MM.1S (cell line): ENCODE results near the gene POM121C.
"Not testable (repeated sequence)": the region's sequence is repeated elsewhere in the genome, so short reads cannot be mapped to it uniquely, and the experiment has no call there.

ENCODE experiments used
- DNase-seq: peaks from one replicate; pipeline ENCODE4 v3.0.0-alpha.2; 2015
- H2AFZ ChIP-seq: fragments of 300-600 bp; sonication (generic); 2 replicates; pipeline ENCODE4 v1.6.0; 2016; ENCODE audit warnings: antibody characterized with exemption, low read length
- H3F3A ChIP-seq: fragments of 300-600 bp; sonication (generic); 2 replicates; pipeline ENCODE4 v1.6.1; 2016; ENCODE audit warnings: mild to moderate bottlenecking, antibody characterized with exemption, low read length, moderate library complexity, mixed read lengths; ENCODE audit not compliant: insufficient read depth
- H3K27ac ChIP-seq: fragments of 300-600 bp; sonication (generic); 2 replicates; pipeline ENCODE4 v1.5.1; 2016; ENCODE audit warnings: mild to moderate bottlenecking, low read length
- H3K27me3 ChIP-seq: fragments of 300-600 bp; sonication (generic); replicated peaks from 2 replicates; pipeline ENCODE4 v1.6.0; 2016; ENCODE audit warnings: low read length; ENCODE audit not compliant: insufficient read depth
- H3K36me3 ChIP-seq: fragments of 300-600 bp; sonication (generic); replicated peaks from 2 replicates; pipeline ENCODE4 v1.6.1; 2016; ENCODE audit warnings: mild to moderate bottlenecking, low read length, mixed read lengths; ENCODE audit not compliant: insufficient read depth
- H3K4me1 ChIP-seq: fragments of 300-600 bp; sonication (generic); 2 replicates; pipeline ENCODE4 v1.6.1; 2016; ENCODE audit warnings: low read length, mixed read lengths
- H3K4me2 ChIP-seq: fragments of 300-600 bp; sonication (generic); 2 replicates; pipeline ENCODE4 v1.6.0; 2016; ENCODE audit warnings: low read depth, low read length
- H3K4me3 ChIP-seq: fragments of 300-600 bp; sonication (generic); 2 replicates; pipeline ENCODE4 v1.5.1; 2016; ENCODE audit warnings: low read length, mixed read lengths
- H3K79me2 ChIP-seq: fragments of 300-600 bp; sonication (generic); 2 replicates; pipeline ENCODE4 v1.6.1; 2016; ENCODE audit warnings: mixed run types, low read length, mixed read lengths
- H3K9ac ChIP-seq: fragments of 300-600 bp; sonication (generic); 2 replicates; pipeline ENCODE4 v1.6.1; 2016; ENCODE audit warnings: low read length, mixed read lengths
- H3K9me2 ChIP-seq: fragments of 300-600 bp; sonication (generic); replicated peaks from 2 replicates; pipeline ENCODE4 v1.6.1; 2016; ENCODE audit warnings: mild to moderate bottlenecking, low read length, mixed read lengths; ENCODE audit not compliant: insufficient read depth
- H3K9me3 ChIP-seq: fragments of 300-600 bp; sonication (generic); replicated peaks from 2 replicates; pipeline ENCODE4 v1.6.1; 2016; ENCODE audit warnings: mild to moderate bottlenecking, low read length, mixed read lengths; ENCODE audit not compliant: insufficient read depth
- H4K20me1 ChIP-seq: fragments of 300-600 bp; sonication (generic); 2 replicates; pipeline ENCODE4 v1.6.1; 2016; ENCODE audit warnings: mild to moderate bottlenecking, low read length, moderate library complexity, mixed read lengths; ENCODE audit not compliant: insufficient read depth
- CTCF ChIP-seq: fragments of 300-600 bp; sonication (generic); IDR thresholded peaks from 2 replicates; pipeline ENCODE4 v1.5.1; 2016; ENCODE audit warnings: antibody characterized with exemption, low read length, mixed read lengths
- EZH2 ChIP-seq: fragments of 300-600 bp; sonication (generic); optimal IDR thresholded peaks from 2 replicates; pipeline ENCODE3; 2017; ENCODE audit warnings: low read depth, mild to moderate bottlenecking, antibody characterized with exemption, low read length, mixed read lengths
- EZH2phosphoT487 ChIP-seq: fragments of 300-600 bp; sonication (generic); IDR thresholded peaks from 2 replicates; pipeline ENCODE4 v1.6.1; 2018; ENCODE audit warnings: antibody characterized with exemption, low read length

Gene POM121C

GRCh38 chr7:75531359-75531821 lies 45.3 kb upstream of the POM121C start:
- H3K9me3 ChIP-seq = no peaks in the 10 kb centered on the region
- H3K9me2 ChIP-seq = no peaks in the 10 kb centered on the region
- H3K4me1 ChIP-seq = no peaks in the 10 kb centered on the region
- no peak for DNase-seq
- no peaks in the 10 kb centered on the region for H4K20me1 ChIP-seq
- H2AFZ ChIP-seq = no peak overlapping the region
- TF ChIP-seq CTCF (no peak), EZH2phosphoT487 (no peak), EZH2 (no peak)
- peaks cover 6% of the 10 kb centered on the region; the same call in 1 of the 2 replicates for H3F3A ChIP-seq
- no peaks in the 10 kb centered on the region for H3K27me3 ChIP-seq
- no peak overlapping the region for H3K9ac ChIP-seq
- no peak overlapping the region for H3K4me3 ChIP-seq
- H3K4me2 ChIP-seq = no peak overlapping the region
- no peaks in the 10 kb centered on the region for H3K36me3 ChIP-seq
- no peak overlapping the region for H3K27ac ChIP-seq
- peaks cover 15% of the 10 kb centered on the region for H3K79me2 ChIP-seq

- not testable (repeated sequence) for H3K9me3 ChIP-seq, H3K36me3 ChIP-seq, DNase-seq, H3K9me2 ChIP-seq, H4K20me1 ChIP-seq, H3K27me3 ChIP-seq, H3K4me1 ChIP-seq, H3F3A ChIP-seq
- Histone ChIP-seq H2AFZ (peak overlapping the region; percentile 92), H3K79me2 (peaks cover 34% of the 10 kb centered on the region), H3K4me3 (peak overlapping the region; percentile 74), H3K9ac (peak overlapping the region; percentile 93), H3K4me2 (peak overlapping the region; percentile 81), H3K27ac (peak overlapping the region; percentile 35; the same call in 1 of the 2 replicates)
Measured at GRCh38 chr7:75527224-75527722, 41.2 kb upstream of the POM121C start.

GRCh38 chr7:75521727-75522126 lies 35.6 kb upstream of the POM121C start:
- not testable (repeated sequence) for H3K4me1 ChIP-seq, H4K20me1 ChIP-seq, DNase-seq, H3K9me2 ChIP-seq, H3K9me3 ChIP-seq, H3K27ac ChIP-seq, H3K36me3 ChIP-seq, H3K9ac ChIP-seq, H3K4me2 ChIP-seq, H2AFZ ChIP-seq, H3K27me3 ChIP-seq, H3K4me3 ChIP-seq, H3F3A ChIP-seq
- peaks cover 38% of the 10 kb centered on the region for H3K79me2 ChIP-seq

GRCh38 chr7:75518842-75519241 lies 32.7 kb upstream of the POM121C start:
- not testable (repeated sequence) for H3K27ac ChIP-seq, H2AFZ ChIP-seq, H3K4me3 ChIP-seq, H3F3A ChIP-seq, H3K4me1 ChIP-seq, H3K9ac ChIP-seq, H3K4me2 ChIP-seq, H3K9me3 ChIP-seq, H3K9me2 ChIP-seq, H4K20me1 ChIP-seq, H3K27me3 ChIP-seq, DNase-seq, H3K36me3 ChIP-seq
- H3K79me2 ChIP-seq = peaks cover 23% of the 10 kb centered on the region

GRCh38 chr7:75509033-75509432 lies 22.9 kb upstream of the POM121C start:
- H3F3A ChIP-seq, H3K4me3 ChIP-seq, H3K4me1 ChIP-seq, H3K27me3 ChIP-seq, H3K27ac ChIP-seq, DNase-seq, H3K9me3 ChIP-seq, H2AFZ ChIP-seq, H3K9me2 ChIP-seq, H4K20me1 ChIP-seq, H3K79me2 ChIP-seq, H3K4me2 ChIP-seq, H3K9ac ChIP-seq, H3K36me3 ChIP-seq: not testable (repeated sequence)

- H3K9me3 ChIP-seq, H3K4me1 ChIP-seq, H3K79me2 ChIP-seq, DNase-seq, H3K36me3 ChIP-seq, H3K4me3 ChIP-seq, H3K9me2 ChIP-seq, H3K9ac ChIP-seq, H3F3A ChIP-seq, H3K27me3 ChIP-seq, H4K20me1 ChIP-seq, H3K27ac ChIP-seq, H2AFZ ChIP-seq, H3K4me2 ChIP-seq: not testable (repeated sequence)
Measured at GRCh38 chr7:75492020-75492419, 5.9 kb upstream of the POM121C start, which contains the start of gene SPDYE5. TSS of gene SPDYE5 (plus strand) at chr7:75492320. CDS start at chr7:75494048, 1,728 bp downstream.

GRCh38 chr7:75485355-75485978 lies 632 bp downstream of the POM121C start:
- H3K27ac ChIP-seq, H3K4me1 ChIP-seq, H3K36me3 ChIP-seq, H3K27me3 ChIP-seq, H3F3A ChIP-seq, H3K9me3 ChIP-seq, H3K9me2 ChIP-seq, H4K20me1 ChIP-seq, H2AFZ ChIP-seq: not testable (repeated sequence)
- peak overlapping the region; percentile 79; the same call in 1 of the 2 replicates for H3K9ac ChIP-seq
- peak; percentile 5 for DNase-seq
- H3K79me2 ChIP-seq = peaks cover 12% of the 10 kb centered on the region; the same call in 1 of the 2 replicates
- peak overlapping the region; percentile 52; the same call in 1 of the 2 replicates for H3K4me2 ChIP-seq
- H3K4me3 ChIP-seq = peak overlapping the region; percentile 91
